ENCODE measurements around the gene ZSWIM9. TPM values are rescaled to one million over a fixed set of nuclear protein-coding genes. Genes with fewer than 3 reads are reported as not detected.

ZSWIM9 gene
- total and polyA plus RNA-seq, 2 experiments from 2014 or later: 1.5 to 7.0 TPM

DNA sequence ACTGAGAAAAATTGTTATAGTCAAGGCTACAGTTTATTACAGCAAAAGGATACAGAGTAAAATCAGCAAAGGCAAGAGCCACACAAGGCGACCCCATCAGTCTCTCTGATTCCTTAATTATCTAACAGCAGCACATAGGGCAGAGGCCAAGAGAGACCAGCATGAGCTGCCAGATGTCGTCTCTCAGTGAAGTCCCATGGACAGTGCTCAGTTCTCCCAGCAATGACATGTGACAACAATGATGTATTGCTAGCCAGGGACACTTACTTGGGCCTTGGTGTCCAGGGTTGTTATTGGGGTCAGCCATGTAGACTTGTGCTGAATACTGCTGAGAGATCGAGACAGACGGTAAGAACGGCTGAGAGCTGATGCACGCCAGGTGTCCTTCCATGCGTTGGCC is 22.3 kb downstream of the ZSWIM9 start:
- peaks cover 2% of the 10 kb centered on the region for H3K36me3 ChIP-seq
- no peaks in the 10 kb centered on the region for H3K27me3 ChIP-seq
- no peak for DNase-seq (ENCODE audit: low read depth in 1 of 2, low spot score in 1 of 2)
- no peaks in the 10 kb centered on the region for H3K9me3 ChIP-seq (ENCODE audit: low read depth)
- peaks cover 9% of the 10 kb centered on the region for H3K4me1 ChIP-seq (ENCODE audit: low read depth)
- H3K4me3 ChIP-seq: no peak overlapping the region
- TF ChIP-seq, protein P1, sequence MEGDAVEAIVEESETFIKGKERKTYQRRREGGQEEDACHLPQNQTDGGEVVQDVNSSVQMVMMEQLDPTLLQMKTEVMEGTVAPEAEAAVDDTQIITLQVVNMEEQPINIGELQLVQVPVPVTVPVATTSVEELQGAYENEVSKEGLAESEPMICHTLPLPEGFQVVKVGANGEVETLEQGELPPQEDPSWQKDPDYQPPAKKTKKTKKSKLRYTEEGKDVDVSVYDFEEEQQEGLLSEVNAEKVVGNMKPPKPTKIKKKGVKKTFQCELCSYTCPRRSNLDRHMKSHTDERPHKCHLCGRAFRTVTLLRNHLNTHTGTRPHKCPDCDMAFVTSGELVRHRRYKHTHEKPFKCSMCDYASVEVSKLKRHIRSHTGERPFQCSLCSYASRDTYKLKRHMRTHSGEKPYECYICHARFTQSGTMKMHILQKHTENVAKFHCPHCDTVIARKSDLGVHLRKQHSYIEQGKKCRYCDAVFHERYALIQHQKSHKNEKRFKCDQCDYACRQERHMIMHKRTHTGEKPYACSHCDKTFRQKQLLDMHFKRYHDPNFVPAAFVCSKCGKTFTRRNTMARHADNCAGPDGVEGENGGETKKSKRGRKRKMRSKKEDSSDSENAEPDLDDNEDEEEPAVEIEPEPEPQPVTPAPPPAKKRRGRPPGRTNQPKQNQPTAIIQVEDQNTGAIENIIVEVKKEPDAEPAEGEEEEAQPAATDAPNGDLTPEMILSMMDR (IDR thresholded peaks at IDR 0.05; ENCODE audit: low read depth, low read length): no peak
- H3K27ac ChIP-seq: no peak overlapping the region

DNA sequence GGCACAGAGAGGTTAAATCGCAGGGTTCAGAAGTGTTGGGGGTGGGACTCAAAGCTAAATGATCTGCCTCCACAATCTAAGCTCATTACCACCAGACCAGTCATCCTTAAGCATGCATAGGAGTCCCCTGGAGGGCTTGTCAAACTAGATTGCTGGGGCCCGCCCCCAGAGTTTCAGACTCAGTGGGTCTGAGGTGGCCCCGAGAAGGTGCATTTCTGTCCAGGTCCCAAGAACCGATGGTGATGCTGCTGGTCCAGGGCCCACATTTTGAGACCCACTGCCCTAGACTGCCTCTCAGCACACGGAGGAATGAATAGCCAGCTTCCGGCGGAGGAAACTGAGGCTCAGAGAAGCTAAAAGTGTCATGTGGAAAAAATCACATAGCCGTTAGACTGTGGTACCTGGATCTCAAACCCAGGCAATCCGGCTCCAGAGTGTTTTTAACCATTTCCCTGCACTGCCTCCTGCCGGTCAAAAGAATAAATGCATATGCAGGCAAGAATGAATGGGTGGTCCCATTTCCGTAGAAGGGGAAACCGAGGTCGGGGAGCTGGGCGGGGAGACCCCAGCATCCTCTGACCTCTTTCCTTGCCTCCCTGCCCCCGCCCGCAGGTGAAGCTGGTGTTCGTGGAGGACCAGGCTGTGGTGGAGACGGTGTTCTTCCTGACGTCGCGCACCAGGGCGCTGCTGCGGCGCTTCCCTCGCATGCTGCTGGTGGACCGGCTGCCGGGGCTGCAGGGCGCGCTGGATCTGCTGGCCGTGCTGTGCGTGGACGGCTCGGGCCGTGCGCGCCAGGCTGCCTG is 23.8 kb downstream of the ZSWIM9 start:
- Histone ChIP-seq H3K9me3 (ENCODE audit: low read depth) (no peaks in the 10 kb centered on the region), H3K4me3 (no peak overlapping the region), H3K4me1 (ENCODE audit: low read depth) (peaks cover 9% of the 10 kb centered on the region), H3K27ac (no peak overlapping the region), H3K27me3 (no peaks in the 10 kb centered on the region), H3K36me3 (no peaks in the 10 kb centered on the region)
- peak; percentile 24 to 28 for DNase-seq (ENCODE audit: low read depth in 1 of 2, low spot score in 1 of 2)
- TF ChIP-seq, protein P1 (IDR thresholded peaks at IDR 0.05; ENCODE audit: low read depth, low read length): peak; percentile 59

GRCh38 chr19:48194844-48195830 is 24.7 kb downstream of the ZSWIM9 start:
- H3K27ac ChIP-seq: no peak overlapping the region
- no peak overlapping the region for H3K4me3 ChIP-seq
- peaks cover 9% of the 10 kb centered on the region for H3K4me1 ChIP-seq (ENCODE audit: low read depth)
- no peaks in the 10 kb centered on the region for H3K9me3 ChIP-seq (ENCODE audit: low read depth)
- TF ChIP-seq, protein P1 (IDR thresholded peaks at IDR 0.05; ENCODE audit: low read depth, low read length): no peak
- H3K27me3 ChIP-seq: no peaks in the 10 kb centered on the region
- no peak for DNase-seq (ENCODE audit: low read depth in 1 of 2, low spot score in 1 of 2)
- no peaks in the 10 kb centered on the region for H3K36me3 ChIP-seq

- no peaks in the 10 kb centered on the region for H3K27me3 ChIP-seq
- peak in 1 of 2 donors; percentile 43 for DNase-seq (ENCODE audit: low read depth in 1 of 2, low spot score in 1 of 2)
- H3K4me3 ChIP-seq: no peak overlapping the region
- H3K9me3 ChIP-seq (ENCODE audit: low read depth): no peaks in the 10 kb centered on the region
- TF ChIP-seq, protein P1 (IDR thresholded peaks at IDR 0.05; ENCODE audit: low read depth, low read length): no peak
- no peaks in the 10 kb centered on the region for H3K36me3 ChIP-seq
- peaks cover 9% of the 10 kb centered on the region for H3K4me1 ChIP-seq (ENCODE audit: low read depth)
- peak overlapping the region; percentile 48 for H3K27ac ChIP-seq
Measured at GRCh38 chr19:48196321-48196763, 25.9 kb downstream of the ZSWIM9 start.

DNA sequence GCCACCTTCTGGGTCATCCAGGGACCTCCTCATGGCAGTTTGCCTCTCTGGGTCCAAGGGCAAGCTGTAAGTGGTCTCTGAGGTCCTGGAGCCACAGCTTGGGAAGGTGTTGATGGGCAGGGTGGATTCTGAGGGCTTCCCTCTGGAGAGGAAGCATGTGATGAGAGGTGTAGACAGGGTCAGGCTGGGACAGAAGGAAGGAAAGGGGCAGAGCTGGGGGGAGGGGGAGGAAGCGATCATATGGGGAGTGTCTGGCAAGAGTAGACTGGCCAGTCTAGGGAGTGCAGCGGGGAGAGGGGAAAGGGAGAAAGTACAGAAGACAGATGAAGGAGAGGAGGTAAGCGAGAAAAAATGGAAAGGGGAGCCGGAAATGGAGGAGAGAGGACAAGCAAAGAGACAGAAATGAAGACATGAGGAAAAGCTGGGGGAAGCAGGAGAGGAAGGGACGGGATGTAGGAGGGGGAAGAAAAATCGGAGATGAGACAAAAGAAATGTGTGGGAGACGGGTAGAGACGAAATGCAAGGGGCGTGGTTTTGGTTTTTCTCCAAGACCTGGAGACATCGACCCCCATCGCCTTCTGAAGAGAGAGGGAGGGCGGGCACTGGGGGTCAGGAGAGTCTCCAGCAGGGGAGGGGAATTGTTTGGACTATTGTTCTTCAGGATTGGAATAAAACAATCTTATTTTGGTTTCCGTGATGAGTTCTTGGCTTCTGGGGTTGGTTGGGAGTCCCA is 26.6 kb downstream of the ZSWIM9 start:
- TF ChIP-seq, protein P1 (IDR thresholded peaks at IDR 0.05; ENCODE audit: low read depth, low read length): no peak
- H3K4me3 ChIP-seq: no peak overlapping the region
- peak; percentile 57 to 83 for DNase-seq (ENCODE audit: low read depth in 1 of 2, low spot score in 1 of 2)
- H3K27ac ChIP-seq: peak overlapping the region; percentile 48
- H3K27me3 ChIP-seq: no peaks in the 10 kb centered on the region
- H3K4me1 ChIP-seq (ENCODE audit: low read depth): peaks cover 9% of the 10 kb centered on the region
- H3K36me3 ChIP-seq: no peaks in the 10 kb centered on the region
- no peaks in the 10 kb centered on the region for H3K9me3 ChIP-seq (ENCODE audit: low read depth)

All from cardiac muscle cell (in vitro differentiated cells and primary cell).